C4-2B (cell line): Measurements from ENCODE around the gene SYT7.

Experiments
- ZFX ChIP-seq: fragments of 450-650 bp; IDR thresholded peaks from 2 replicates; pipeline ENCODE4 v1.6.1; 2017
- TF ChIP-seq, protein P1 (sequence below): fragments of 450-650 bp; conservative IDR thresholded peaks from 2 replicates; pipeline ENCODE4 v1.5.1; 2017; ENCODE audit warnings: mild to moderate bottlenecking

DNA sequence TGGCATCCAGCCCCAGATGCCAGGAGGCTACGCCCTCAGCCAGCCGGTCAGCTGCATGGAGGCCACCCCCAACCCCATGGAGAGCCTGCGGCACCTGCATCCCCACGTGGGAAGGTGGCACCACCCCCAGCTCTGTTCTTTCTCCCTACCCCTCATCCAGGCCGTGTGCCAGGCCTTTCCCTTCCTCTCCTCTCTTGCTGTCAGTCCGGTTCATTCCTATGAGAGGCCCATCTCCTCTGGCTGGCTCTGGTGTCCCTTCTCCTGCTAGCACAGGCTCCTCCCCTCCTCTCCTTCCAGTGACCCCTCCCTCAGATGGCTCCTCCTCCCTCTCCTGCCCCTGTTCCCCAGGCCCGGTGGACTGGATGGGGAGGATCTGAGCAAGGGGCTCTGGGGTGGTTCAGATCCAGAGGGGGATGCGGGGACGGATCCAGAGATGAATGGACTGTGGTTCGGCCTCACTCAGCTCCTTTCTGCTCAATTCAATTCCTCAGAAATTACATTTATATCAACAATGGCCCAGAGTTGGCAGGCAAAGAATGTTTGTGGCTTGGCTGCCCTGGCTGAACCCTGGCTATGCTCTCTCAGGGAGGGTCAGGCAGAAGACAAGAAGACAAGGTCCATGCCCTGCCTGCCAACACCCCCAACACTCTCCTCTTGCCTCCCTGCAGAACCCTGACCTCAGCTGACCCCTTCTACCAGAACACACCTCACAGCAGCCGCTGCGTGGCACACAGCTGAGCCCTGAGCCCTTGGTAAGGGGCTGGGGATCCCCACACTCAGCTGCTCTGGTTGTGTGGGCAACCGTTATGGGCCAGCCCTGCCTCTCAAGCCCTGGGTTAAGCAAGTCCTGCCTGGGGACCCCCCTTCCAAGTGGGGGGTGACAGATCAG, 90.8 kb downstream of the SYT7 start:
- TF ChIP-seq, protein P1, sequence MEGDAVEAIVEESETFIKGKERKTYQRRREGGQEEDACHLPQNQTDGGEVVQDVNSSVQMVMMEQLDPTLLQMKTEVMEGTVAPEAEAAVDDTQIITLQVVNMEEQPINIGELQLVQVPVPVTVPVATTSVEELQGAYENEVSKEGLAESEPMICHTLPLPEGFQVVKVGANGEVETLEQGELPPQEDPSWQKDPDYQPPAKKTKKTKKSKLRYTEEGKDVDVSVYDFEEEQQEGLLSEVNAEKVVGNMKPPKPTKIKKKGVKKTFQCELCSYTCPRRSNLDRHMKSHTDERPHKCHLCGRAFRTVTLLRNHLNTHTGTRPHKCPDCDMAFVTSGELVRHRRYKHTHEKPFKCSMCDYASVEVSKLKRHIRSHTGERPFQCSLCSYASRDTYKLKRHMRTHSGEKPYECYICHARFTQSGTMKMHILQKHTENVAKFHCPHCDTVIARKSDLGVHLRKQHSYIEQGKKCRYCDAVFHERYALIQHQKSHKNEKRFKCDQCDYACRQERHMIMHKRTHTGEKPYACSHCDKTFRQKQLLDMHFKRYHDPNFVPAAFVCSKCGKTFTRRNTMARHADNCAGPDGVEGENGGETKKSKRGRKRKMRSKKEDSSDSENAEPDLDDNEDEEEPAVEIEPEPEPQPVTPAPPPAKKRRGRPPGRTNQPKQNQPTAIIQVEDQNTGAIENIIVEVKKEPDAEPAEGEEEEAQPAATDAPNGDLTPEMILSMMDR: no peak
- no peak for TF ChIP-seq ZFX
